PC-3 (cell line): Measurements from ENCODE around the gene MLN.

Source experiments
- EZH2phosphoT487 ChIP-seq: fragments of 300-600 bp; sonication (generic); IDR thresholded peaks from 2 replicates; pipeline ENCODE4 v1.6.1; 2018; ENCODE audit warnings: mild to moderate bottlenecking, antibody characterized with exemption, low read length, borderline replicate concordance
- TF ChIP-seq, protein P1 (sequence below): fragments of 300-600 bp; sonication (generic); conservative IDR thresholded peaks from 2 replicates; pipeline ENCODE4 v1.5.1; 2017; ENCODE audit warnings: antibody characterized with exemption, low read depth, mild to moderate bottlenecking, low read length

DNA sequence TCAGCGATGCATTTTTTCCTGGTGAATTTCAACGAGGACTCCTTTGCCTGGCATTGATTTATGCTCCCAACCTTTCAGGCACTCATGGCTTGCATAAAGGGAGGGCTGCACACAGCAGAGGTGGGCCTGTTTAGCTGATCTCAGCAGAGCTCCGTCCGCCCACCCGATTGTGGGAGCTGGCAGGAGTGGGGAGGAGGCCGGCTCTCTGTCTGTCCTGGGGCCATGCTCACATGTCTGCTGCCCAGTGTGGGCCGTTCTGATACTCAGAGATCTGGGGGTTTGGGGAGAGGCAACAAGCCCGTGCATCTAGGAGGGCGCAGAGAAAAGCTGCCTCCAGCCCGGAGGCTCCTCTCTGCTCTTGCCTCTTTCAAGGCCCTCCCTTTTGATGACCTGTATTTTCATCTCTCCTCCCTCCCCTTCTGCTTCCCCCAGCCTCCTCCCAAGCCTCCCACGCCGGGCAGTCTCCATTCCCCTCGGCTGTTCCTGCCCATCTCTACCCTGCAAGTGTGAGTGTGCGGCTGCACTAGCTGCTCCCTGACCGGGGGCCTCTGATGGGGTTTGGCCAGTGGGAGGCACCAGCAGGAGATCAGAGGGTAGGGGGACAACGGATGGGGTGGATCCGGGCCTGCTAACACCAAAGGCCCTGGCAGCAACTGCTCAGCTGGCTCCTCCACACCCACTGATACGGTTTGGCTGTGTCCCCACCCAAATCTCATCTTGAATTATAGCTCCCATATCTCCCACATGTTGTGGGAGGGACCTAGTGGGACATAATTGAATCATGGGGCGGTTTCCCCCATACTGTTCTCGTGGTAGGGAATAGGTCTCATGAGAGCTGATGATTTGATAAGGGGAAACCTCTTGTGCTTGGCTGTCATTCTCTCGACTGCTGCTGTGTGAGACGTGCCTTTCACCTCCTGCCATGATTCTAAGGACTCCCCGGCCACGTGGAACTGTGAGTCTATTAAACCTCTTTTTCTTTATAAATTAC is 39.6 kb upstream of the MLN start:
- TF ChIP-seq, protein P1, sequence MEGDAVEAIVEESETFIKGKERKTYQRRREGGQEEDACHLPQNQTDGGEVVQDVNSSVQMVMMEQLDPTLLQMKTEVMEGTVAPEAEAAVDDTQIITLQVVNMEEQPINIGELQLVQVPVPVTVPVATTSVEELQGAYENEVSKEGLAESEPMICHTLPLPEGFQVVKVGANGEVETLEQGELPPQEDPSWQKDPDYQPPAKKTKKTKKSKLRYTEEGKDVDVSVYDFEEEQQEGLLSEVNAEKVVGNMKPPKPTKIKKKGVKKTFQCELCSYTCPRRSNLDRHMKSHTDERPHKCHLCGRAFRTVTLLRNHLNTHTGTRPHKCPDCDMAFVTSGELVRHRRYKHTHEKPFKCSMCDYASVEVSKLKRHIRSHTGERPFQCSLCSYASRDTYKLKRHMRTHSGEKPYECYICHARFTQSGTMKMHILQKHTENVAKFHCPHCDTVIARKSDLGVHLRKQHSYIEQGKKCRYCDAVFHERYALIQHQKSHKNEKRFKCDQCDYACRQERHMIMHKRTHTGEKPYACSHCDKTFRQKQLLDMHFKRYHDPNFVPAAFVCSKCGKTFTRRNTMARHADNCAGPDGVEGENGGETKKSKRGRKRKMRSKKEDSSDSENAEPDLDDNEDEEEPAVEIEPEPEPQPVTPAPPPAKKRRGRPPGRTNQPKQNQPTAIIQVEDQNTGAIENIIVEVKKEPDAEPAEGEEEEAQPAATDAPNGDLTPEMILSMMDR: no peak
- no peak for TF ChIP-seq EZH2phosphoT487
